Liver (tissue), 9 donors: ENCODE results near the gene STAT3. TPM values are rescaled to one million over a fixed set of nuclear protein-coding genes. Genes with fewer than 3 reads are reported as not detected.
"Not testable (repeated sequence)": the region's sequence is repeated elsewhere in the genome, so short reads cannot be mapped to it uniquely, and the experiment has no call there.

Experiments
- DNase-seq: peaks from one replicate; pipeline ENCODE4 v3.0.0-alpha.2; 2017; ENCODE audit warnings: low spot score
- H3K27ac ChIP-seq, 2 donors: one replicate each; pipeline ENCODE4 v1.7.0; 2013; ENCODE audit warnings: inconsistent platforms in 2 of 2, low read length in 2 of 2, control low read depth in 1 of 2, low read depth in 1 of 2, mild to moderate bottlenecking in 1 of 2
- H3K27me3 ChIP-seq, 4 donors: one replicate each; pipeline versions ENCODE4 v1.6.1 to v1.7.0; 2013; ENCODE audit warnings: low read length in 3 of 4, inconsistent platforms in 1 of 4, mild to moderate bottlenecking in 1 of 4, moderate library complexity in 1 of 4; ENCODE audit not compliant: control insufficient read depth in 4 of 4, insufficient read depth in 4 of 4
- H3K36me3 ChIP-seq, 4 donors: one replicate each; pipeline versions ENCODE4 v1.6.1 to v1.7.0; 2013; ENCODE audit warnings: low read length in 3 of 4, mild to moderate bottlenecking in 3 of 4, low read depth in 1 of 4, moderate library complexity in 1 of 4; ENCODE audit not compliant: control insufficient read depth in 4 of 4, insufficient read depth in 3 of 4
- H3K4me1 ChIP-seq, 4 donors: one replicate each; pipeline versions ENCODE4 v1.6.1 to v1.7.0; 2013; ENCODE audit warnings: low read length in 3 of 4, mild to moderate bottlenecking in 3 of 4, moderate library complexity in 1 of 4; ENCODE audit not compliant: control insufficient read depth in 4 of 4, insufficient read depth in 4 of 4
- H3K4me3 ChIP-seq, 3 donors: one replicate each; pipeline versions ENCODE4 v1.6.1 to v1.7.0; 2013; ENCODE audit warnings: low read length in 3 of 3, control low read depth in 1 of 3, low read depth in 1 of 3, mild to moderate bottlenecking in 1 of 3
- H3K9ac ChIP-seq, 2 donors: one replicate each; pipeline ENCODE4 v1.7.0; 2013; ENCODE audit warnings: low read length in 2 of 2, mild to moderate bottlenecking in 2 of 2, moderate library complexity in 2 of 2, control low read depth in 1 of 2, low read depth in 1 of 2
- H3K9me3 ChIP-seq, 4 donors: one replicate each; pipeline versions ENCODE4 v1.6.1 to v1.7.0; 2013; ENCODE audit warnings: low read length in 3 of 4; ENCODE audit not compliant: control insufficient read depth in 4 of 4
- EGR1 ChIP-seq, 2 donors: IDR thresholded peaks; 2 replicates each; pipeline ENCODE4 v1.6.1; 2016 to 2018; ENCODE audit warnings: antibody characterized with exemption in 2 of 2, low read depth in 2 of 2
- FOXA1 ChIP-seq: IDR thresholded peaks from 2 replicates; pipeline ENCODE4 v1.6.1; 2016; ENCODE audit warnings: antibody characterized with exemption
- FOXA2 ChIP-seq: IDR thresholded peaks from 2 replicates; pipeline ENCODE4 v1.6.1; 2016; ENCODE audit warnings: antibody characterized with exemption
- GABPA ChIP-seq, 2 donors: IDR thresholded peaks in 1 of 2; conservative IDR thresholded peaks in 1 of 2; 2 replicates each; pipeline ENCODE4 v1.6.1; 2016; ENCODE audit warnings: antibody characterized with exemption in 2 of 2, mild to moderate bottlenecking in 1 of 2, moderate library complexity in 1 of 2
- HNF4A ChIP-seq, 2 donors: conservative IDR thresholded peaks; 2 replicates each; pipeline ENCODE4 v1.6.1; 2016; ENCODE audit warnings: antibody characterized with exemption in 2 of 2, mild to moderate bottlenecking in 2 of 2
- HNF4G ChIP-seq: IDR thresholded peaks from 2 replicates; pipeline ENCODE4 v1.6.1; 2016; ENCODE audit warnings: antibody characterized with exemption
- JUND ChIP-seq, 2 donors: IDR thresholded peaks; 2 replicates each; pipeline ENCODE4 v1.6.1; 2016; ENCODE audit warnings: antibody characterized with exemption in 2 of 2
- NR2F2 ChIP-seq: IDR thresholded peaks from 2 replicates; pipeline ENCODE4 v1.6.1; 2016; ENCODE audit warnings: antibody characterized with exemption
- RXRA ChIP-seq, 2 donors: IDR thresholded peaks; 2 replicates each; pipeline ENCODE4 v1.6.1; 2017 to 2018; ENCODE audit warnings: antibody characterized with exemption in 2 of 2, mild to moderate bottlenecking in 1 of 2
- SP1 ChIP-seq: IDR thresholded peaks from 2 replicates; pipeline ENCODE4 v1.6.1; 2018; ENCODE audit warnings: antibody characterized with exemption, mild to moderate bottlenecking
- TAF1 ChIP-seq: conservative IDR thresholded peaks from 2 replicates; pipeline ENCODE4 v1.6.1; 2016; ENCODE audit warnings: antibody characterized with exemption, mild to moderate bottlenecking
- YY1 ChIP-seq: IDR thresholded peaks from 2 replicates; pipeline ENCODE4 v1.6.1; 2016; ENCODE audit warnings: antibody characterized with exemption, mild to moderate bottlenecking
- WGBS: extraction: QIAGEN DNeasy Blood & Tissue Kit; methylation state at CpG from one replicate; pipeline ENCODE4 v1.1.7; 2013; 5-methylcytosine and 5-hydroxymethylcytosine counted together
- polyA plus RNA-seq, 2 donors: library from polyadenylated mRNA; stranded (reverse) in 1 of 2; unstranded in 1 of 2; fragments of 200-250 nt in 1 of 2; fragments of >200 nt in 1 of 2; fragmentation: Nextera tagmentation in 1 of 2; extraction: Ambion mirVana in 1 of 2; gene quantifications; one replicate each; pipeline versions ENCODE4 v1.2.1 to v1.2.3, GENCODE V29; 2013 to 2015
- total RNA-seq, 2 donors: library from RNA; depleted of rRNA; stranded (reverse); fragments of >200 nt; gene quantifications; one replicate each; pipeline ENCODE4 v1.2.3, GENCODE V29; 2014
- TF ChIP-seq, protein P1 (sequence below): fragments of 150-350 bp; IDR thresholded peaks from 2 replicates; pipeline ENCODE4 v1.5.1; 2017; ENCODE audit warnings: improper control_type of control experiment, low read depth, low read length; ENCODE audit not compliant: missing input control
- TF ChIP-seq, protein P2 (sequence below): IDR thresholded peaks from 2 replicates; pipeline ENCODE4 v1.6.1; 2016; ENCODE audit warnings: antibody characterized with exemption
- TF ChIP-seq, protein P3 (sequence below): IDR thresholded peaks from 2 replicates; pipeline ENCODE4 v1.6.1; 2016; ENCODE audit warnings: antibody characterized with exemption
- TF ChIP-seq, protein P4 (sequence below): IDR thresholded peaks from 2 replicates; pipeline ENCODE4 v1.6.1; 2016; ENCODE audit warnings: antibody characterized with exemption
- TF ChIP-seq, protein P5 (sequence below): IDR thresholded peaks from 2 replicates; pipeline ENCODE4 v1.6.1; 2016; ENCODE audit warnings: antibody characterized with exemption, mild to moderate bottlenecking
- donor health status: healthy.
- donor health status: healthy.
- donor health status: healthy.
- donor health status: healthy.
- donor health status: healthy.

Gene STAT3
- total and polyA plus RNA-seq, 4 donors = 68.7 to 301 (median 114) TPM

DNA sequence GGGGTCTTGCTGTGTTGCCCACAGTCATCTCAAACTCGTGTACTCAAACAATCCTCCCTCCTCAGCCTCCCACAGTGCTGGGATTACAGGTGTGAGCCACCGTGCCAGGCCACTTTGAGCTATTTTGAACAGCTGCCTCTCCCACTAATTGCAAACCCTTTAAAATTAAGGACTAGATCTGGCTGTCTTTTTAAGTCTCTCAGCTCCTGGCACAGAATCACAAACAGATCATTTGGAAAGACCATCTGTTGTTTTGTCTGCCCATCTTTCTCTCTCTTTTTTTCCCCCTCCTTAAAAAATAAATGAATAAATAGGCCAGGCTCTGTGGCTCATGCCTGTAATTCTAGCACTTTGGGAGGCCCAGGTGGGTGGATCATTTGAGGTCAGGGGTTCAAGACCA lies 10.9 kb upstream of the STAT3 start:
- Histone ChIP-seq H3K27me3 (no peaks in the 10 kb centered on the region), H3K27ac (no peak overlapping the region), H3K9me3 (no peaks in the 10 kb centered on the region), H3K4me1 (peaks cover 0 to 4% (median 1%) of the 10 kb centered on the region in 4 donors), H3K9ac (no peak overlapping the region), H3K4me3 (no peak overlapping the region), H3K36me3 (no peaks in the 10 kb centered on the region)
- TF ChIP-seq GABPA (IDR thresholded peaks at IDR 0.05 in 1 of 2, conservative IDR thresholded peaks at IDR 0.05 in 1 of 2) (no peak), SP1 (no peak), RXRA (IDR thresholded peaks at IDR 0.05) (no peak), TAF1 (no peak), FOXA2 (no peak)
- TF ChIP-seq, protein P1, sequence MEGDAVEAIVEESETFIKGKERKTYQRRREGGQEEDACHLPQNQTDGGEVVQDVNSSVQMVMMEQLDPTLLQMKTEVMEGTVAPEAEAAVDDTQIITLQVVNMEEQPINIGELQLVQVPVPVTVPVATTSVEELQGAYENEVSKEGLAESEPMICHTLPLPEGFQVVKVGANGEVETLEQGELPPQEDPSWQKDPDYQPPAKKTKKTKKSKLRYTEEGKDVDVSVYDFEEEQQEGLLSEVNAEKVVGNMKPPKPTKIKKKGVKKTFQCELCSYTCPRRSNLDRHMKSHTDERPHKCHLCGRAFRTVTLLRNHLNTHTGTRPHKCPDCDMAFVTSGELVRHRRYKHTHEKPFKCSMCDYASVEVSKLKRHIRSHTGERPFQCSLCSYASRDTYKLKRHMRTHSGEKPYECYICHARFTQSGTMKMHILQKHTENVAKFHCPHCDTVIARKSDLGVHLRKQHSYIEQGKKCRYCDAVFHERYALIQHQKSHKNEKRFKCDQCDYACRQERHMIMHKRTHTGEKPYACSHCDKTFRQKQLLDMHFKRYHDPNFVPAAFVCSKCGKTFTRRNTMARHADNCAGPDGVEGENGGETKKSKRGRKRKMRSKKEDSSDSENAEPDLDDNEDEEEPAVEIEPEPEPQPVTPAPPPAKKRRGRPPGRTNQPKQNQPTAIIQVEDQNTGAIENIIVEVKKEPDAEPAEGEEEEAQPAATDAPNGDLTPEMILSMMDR = no peak
- DNase-seq = no peak
- WGBS = 87% methylated on average over 2 of the region's 2 CpGs

DNA sequence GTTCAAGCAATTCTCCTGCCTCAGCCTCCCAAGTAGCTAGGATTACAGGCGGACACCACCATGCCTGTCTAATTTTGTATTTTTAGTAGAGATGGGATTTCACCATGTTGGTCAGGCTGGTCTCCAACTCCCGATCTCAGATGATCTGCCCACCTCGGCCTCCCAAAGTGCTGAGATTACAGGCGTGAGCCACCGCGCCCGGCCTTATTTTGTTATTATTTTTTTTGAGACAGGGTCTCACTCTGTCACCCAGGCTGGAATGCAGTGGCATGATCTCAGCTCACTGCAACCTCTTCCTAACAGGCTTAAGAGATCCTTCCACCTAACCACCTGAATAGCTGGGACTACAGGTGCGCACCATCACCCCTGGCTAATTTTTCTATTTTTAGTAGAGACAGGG lies 7.4 kb upstream of the STAT3 start:
- DNase-seq = not testable (repeated sequence)

DNA sequence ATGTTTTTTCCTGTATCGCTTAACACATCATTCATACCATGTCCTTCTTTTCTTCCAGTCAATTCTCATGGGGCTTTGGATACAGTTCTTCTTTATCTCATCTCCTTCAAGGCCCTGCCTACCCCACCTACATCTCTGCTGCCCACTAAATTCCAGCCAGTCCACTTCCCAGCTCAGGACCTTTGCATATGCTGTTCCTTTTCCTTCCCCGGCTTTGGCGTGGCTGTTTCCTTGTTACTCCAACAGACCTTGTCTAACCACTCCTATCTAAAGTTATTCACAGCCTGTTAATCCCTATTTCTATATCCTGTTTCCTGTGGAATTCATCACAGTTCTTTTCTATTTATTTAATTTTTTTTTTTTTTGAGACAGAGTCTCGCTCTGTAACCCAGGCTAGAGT lies 6.6 kb upstream of the STAT3 start:
- Histone ChIP-seq H3K9ac (no peak overlapping the region), H3K4me1 (no peaks in the 10 kb centered on the region), H3K36me3 (no peaks in the 10 kb centered on the region), H3K27me3 (no peaks in the 10 kb centered on the region), H3K9me3 (no peaks in the 10 kb centered on the region), H3K27ac (no peak overlapping the region), H3K4me3 (no peak overlapping the region)
- no peak for DNase-seq
- WGBS = 90% methylated on average over 4 of the region's 4 CpGs
- no peak for TF ChIP-seq FOXA1
- TF ChIP-seq, protein P2, sequence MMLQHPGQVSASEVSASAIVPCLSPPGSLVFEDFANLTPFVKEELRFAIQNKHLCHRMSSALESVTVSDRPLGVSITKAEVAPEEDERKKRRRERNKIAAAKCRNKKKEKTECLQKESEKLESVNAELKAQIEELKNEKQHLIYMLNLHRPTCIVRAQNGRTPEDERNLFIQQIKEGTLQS = no peak

More for the DNA sequence above, 7.4 kb upstream of the STAT3 start:
- WGBS = 98% methylated on average over 8 of the region's 8 CpGs
- H3K4me1 ChIP-seq, H3K27ac ChIP-seq, H3K9ac ChIP-seq, H3K36me3 ChIP-seq, H3K9me3 ChIP-seq, H3K27me3 ChIP-seq, H3K4me3 ChIP-seq: not testable (repeated sequence)

DNA sequence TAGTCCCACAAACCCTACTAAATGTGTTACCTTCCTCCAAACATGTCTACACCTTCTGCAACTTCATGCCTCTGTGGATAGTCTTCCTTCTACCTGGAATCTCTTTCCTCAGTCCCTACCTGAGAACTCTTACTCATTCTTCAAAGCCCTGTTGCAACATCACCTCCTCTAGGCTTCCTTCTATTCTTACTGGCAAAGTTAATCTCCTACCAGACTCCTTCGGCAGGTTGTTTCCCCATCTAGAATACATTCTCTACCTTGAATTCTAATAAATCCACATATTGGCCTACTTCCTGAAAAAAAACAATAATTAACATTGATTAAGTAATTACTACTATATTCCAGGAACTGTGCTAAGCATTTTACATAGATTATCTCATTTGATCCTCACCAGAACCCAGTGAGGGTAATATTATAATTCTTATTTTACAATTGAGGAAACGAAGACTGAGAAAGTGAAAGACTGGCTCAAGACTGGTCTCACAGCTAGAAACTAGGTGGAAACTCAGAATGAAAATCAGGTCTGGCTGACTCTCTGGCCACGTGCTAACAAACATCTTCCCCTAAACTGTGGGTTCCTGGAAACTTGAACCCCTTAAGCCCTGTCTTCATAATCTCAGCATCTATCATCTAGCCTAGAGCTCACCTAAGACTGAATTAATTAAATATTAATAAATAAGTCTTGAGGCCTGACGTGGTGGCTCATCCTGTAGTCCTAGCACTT lies 4.6 kb upstream of the STAT3 start:
- peaks cover 0 to 9% (median 3%) of the 10 kb centered on the region in 4 donors for H3K4me1 ChIP-seq
- no peak overlapping the region for H3K4me3 ChIP-seq
- DNase-seq = no peak
- no peaks in the 10 kb centered on the region for H3K27me3 ChIP-seq
- H3K9me3 ChIP-seq = no peaks in the 10 kb centered on the region
- no peak overlapping the region for H3K9ac ChIP-seq
- WGBS = 86% methylated on average over 4 of the region's 4 CpGs
- no peaks in the 10 kb centered on the region for H3K36me3 ChIP-seq
- no peak overlapping the region for H3K27ac ChIP-seq
- TF ChIP-seq YY1 (no peak), FOXA1 (no peak), NR2F2 (no peak), HNF4G (no peak), EGR1 (IDR thresholded peaks at IDR 0.05; ENCODE audit: low read depth in 2 of 2) (no peak), HNF4A (conservative IDR thresholded peaks at IDR 0.05) (no peak), TAF1 (no peak), JUND (IDR thresholded peaks at IDR 0.05) (no peak)
- TF ChIP-seq, protein P3, sequence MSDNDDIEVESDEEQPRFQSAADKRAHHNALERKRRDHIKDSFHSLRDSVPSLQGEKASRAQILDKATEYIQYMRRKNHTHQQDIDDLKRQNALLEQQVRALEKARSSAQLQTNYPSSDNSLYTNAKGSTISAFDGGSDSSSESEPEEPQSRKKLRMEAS = no peak
- TF ChIP-seq, protein P4, sequence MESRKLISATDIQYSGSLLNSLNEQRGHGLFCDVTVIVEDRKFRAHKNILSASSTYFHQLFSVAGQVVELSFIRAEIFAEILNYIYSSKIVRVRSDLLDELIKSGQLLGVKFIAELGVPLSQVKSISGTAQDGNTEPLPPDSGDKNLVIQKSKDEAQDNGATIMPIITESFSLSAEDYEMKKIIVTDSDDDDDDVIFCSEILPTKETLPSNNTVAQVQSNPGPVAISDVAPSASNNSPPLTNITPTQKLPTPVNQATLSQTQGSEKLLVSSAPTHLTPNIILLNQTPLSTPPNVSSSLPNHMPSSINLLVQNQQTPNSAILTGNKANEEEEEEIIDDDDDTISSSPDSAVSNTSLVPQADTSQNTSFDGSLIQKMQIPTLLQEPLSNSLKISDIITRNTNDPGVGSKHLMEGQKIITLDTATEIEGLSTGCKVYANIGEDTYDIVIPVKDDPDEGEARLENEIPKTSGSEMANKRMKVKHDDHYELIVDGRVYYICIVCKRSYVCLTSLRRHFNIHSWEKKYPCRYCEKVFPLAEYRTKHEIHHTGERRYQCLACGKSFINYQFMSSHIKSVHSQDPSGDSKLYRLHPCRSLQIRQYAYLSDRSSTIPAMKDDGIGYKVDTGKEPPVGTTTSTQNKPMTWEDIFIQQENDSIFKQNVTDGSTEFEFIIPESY = no peak
- TF ChIP-seq, protein P5, sequence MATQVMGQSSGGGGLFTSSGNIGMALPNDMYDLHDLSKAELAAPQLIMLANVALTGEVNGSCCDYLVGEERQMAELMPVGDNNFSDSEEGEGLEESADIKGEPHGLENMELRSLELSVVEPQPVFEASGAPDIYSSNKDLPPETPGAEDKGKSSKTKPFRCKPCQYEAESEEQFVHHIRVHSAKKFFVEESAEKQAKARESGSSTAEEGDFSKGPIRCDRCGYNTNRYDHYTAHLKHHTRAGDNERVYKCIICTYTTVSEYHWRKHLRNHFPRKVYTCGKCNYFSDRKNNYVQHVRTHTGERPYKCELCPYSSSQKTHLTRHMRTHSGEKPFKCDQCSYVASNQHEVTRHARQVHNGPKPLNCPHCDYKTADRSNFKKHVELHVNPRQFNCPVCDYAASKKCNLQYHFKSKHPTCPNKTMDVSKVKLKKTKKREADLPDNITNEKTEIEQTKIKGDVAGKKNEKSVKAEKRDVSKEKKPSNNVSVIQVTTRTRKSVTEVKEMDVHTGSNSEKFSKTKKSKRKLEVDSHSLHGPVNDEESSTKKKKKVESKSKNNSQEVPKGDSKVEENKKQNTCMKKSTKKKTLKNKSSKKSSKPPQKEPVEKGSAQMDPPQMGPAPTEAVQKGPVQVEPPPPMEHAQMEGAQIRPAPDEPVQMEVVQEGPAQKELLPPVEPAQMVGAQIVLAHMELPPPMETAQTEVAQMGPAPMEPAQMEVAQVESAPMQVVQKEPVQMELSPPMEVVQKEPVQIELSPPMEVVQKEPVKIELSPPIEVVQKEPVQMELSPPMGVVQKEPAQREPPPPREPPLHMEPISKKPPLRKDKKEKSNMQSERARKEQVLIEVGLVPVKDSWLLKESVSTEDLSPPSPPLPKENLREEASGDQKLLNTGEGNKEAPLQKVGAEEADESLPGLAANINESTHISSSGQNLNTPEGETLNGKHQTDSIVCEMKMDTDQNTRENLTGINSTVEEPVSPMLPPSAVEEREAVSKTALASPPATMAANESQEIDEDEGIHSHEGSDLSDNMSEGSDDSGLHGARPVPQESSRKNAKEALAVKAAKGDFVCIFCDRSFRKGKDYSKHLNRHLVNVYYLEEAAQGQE = no peak
